ENCODE results near the gene ZNF740. TPM values are rescaled to one million over a fixed set of nuclear protein-coding genes. Genes with fewer than 3 reads are reported as not detected.

Gene ZNF740
- polyA plus RNA-seq, 1 donor (not counting 4 experiments of a cell fraction or from before 2014, with no cell fraction given): 11.8 TPM

DNA sequence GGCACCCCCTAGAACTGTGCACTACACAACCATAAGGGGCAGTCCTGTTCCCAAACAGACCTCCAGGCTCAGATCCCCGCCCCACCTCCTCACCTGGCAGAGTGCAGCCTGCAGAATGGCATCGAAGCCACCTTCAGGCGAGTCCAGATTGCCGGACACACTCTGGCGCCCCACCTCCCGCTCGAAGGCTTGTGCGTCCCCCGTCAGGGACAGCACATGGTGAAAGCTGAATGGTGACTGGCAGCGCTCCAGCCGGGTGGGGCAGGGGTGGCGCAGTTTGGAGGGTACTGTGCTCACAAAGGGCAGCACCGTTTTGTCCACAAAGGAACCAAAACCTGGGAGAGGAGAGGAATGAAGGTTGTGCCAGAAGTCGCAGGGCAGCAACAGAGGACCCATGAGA, 16.0 kb downstream of the ZNF740 start:
- Histone ChIP-seq H3K9me3 (ENCODE audit: control insufficient read depth, low read depth, low read length) (no peaks in the 10 kb centered on the region), H2AFZ (ENCODE audit: control insufficient read depth, low read length) (no peak overlapping the region), H3K27me3 (ENCODE audit: control insufficient read depth, extremely low read depth, insufficient read depth, low read length) (no peaks in the 10 kb centered on the region), H3K36me3 (ENCODE audit: control insufficient read depth in 2 of 2, extremely low read depth in 1 of 2, insufficient read depth in 2 of 2, low read length in 2 of 2) (no peaks in the 10 kb centered on the region), H3K4me3 (ENCODE audit: control insufficient read depth in 2 of 3, extremely low read depth in 1 of 3, insufficient read depth in 2 of 3, low read depth in 1 of 3, low read length in 3 of 3) (no peak overlapping the region), H3K27ac (ENCODE audit: control insufficient read depth, insufficient read depth, low read length) (no peak overlapping the region), H3K79me2 (ENCODE audit: control insufficient read depth, insufficient read depth, low read length) (no peaks in the 10 kb centered on the region), H3K9me1 (ENCODE audit: control insufficient read depth, extremely low read depth, insufficient read depth, low read length) (no peaks in the 10 kb centered on the region), H3K9ac (ENCODE audit: control insufficient read depth, extremely low read depth, insufficient read depth, low read length) (no peak overlapping the region), H3K4me1 (ENCODE audit: control insufficient read depth, extremely low read depth, insufficient read depth, low read length) (peaks cover 2% of the 10 kb centered on the region), H4K20me1 (ENCODE audit: control insufficient read depth, extremely low read depth, insufficient read depth, low read length) (no peaks in the 10 kb centered on the region), H3K4me2 (ENCODE audit: control insufficient read depth, extremely low read depth, insufficient read depth, low read depth, low read length) (no peak overlapping the region)
- DNase-seq (ENCODE audit: low read depth, low spot score) (no peak), FAIRE-seq (no peak)
- TF ChIP-seq, protein P1, sequence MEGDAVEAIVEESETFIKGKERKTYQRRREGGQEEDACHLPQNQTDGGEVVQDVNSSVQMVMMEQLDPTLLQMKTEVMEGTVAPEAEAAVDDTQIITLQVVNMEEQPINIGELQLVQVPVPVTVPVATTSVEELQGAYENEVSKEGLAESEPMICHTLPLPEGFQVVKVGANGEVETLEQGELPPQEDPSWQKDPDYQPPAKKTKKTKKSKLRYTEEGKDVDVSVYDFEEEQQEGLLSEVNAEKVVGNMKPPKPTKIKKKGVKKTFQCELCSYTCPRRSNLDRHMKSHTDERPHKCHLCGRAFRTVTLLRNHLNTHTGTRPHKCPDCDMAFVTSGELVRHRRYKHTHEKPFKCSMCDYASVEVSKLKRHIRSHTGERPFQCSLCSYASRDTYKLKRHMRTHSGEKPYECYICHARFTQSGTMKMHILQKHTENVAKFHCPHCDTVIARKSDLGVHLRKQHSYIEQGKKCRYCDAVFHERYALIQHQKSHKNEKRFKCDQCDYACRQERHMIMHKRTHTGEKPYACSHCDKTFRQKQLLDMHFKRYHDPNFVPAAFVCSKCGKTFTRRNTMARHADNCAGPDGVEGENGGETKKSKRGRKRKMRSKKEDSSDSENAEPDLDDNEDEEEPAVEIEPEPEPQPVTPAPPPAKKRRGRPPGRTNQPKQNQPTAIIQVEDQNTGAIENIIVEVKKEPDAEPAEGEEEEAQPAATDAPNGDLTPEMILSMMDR (optimal IDR thresholded peaks at IDR 0.05 in 1 of 3, IDR thresholded peaks at IDR 0.05 in 1 of 3, conservative IDR thresholded peaks at IDR 0.05 in 1 of 3; ENCODE audit: extremely low read depth in 1 of 3, insufficient read depth in 2 of 3, low read length in 3 of 3): no peak
- no peak for TF ChIP-seq EZH2 (IDR thresholded peaks at IDR 0.05; ENCODE audit: low read length)
- dilution Hi-C loops (cut with MboI; ENCODE audit: extremely low pct_ligation_motif_present, low sequenced_read_pairs): no loop called here

DNA sequence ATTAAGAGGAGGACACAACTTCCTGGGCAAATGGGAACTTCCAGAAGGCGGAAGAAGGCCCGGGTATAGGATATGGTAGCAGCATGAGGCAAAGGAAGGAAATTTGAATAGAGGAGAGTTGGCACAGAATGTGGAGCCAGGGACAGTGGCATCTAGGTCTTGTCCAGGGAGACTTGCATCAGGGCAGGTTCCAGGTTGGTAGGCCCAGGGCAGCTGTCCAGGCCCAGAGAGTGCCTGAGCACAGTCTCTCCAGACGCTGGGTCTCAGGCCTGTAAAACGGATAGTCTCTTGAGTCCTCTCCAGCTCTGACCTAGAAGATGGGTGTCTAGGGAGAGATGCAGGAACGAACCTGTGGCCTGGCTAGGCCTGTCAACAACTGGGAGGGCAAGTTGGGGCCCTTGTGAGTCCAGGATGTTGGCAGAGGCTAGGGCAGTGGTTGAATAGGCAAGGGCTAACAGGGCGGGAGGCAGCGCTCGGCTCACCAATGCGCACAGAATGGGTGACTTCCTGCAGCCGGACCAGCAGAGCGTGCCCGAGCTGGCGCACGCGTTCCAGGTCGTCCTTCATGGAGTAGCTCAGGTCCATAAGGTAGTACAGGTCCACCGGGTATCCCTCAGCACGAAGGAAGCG, 16.6 kb downstream of the ZNF740 start:
- Histone ChIP-seq H2AFZ (ENCODE audit: control insufficient read depth, low read length) (no peak overlapping the region), H3K9ac (ENCODE audit: control insufficient read depth, extremely low read depth, insufficient read depth, low read length) (no peak overlapping the region), H3K9me1 (ENCODE audit: control insufficient read depth, extremely low read depth, insufficient read depth, low read length) (no peaks in the 10 kb centered on the region), H3K4me1 (ENCODE audit: control insufficient read depth, extremely low read depth, insufficient read depth, low read length) (peaks cover 2% of the 10 kb centered on the region), H3K79me2 (ENCODE audit: control insufficient read depth, insufficient read depth, low read length) (no peaks in the 10 kb centered on the region), H4K20me1 (ENCODE audit: control insufficient read depth, extremely low read depth, insufficient read depth, low read length) (no peaks in the 10 kb centered on the region), H3K36me3 (ENCODE audit: control insufficient read depth in 2 of 2, extremely low read depth in 1 of 2, insufficient read depth in 2 of 2, low read length in 2 of 2) (no peaks in the 10 kb centered on the region), H3K4me2 (ENCODE audit: control insufficient read depth, extremely low read depth, insufficient read depth, low read depth, low read length) (no peak overlapping the region), H3K27ac (ENCODE audit: control insufficient read depth, insufficient read depth, low read length) (no peak overlapping the region), H3K27me3 (ENCODE audit: control insufficient read depth, extremely low read depth, insufficient read depth, low read length) (no peaks in the 10 kb centered on the region), H3K4me3 (ENCODE audit: control insufficient read depth in 2 of 3, extremely low read depth in 1 of 3, insufficient read depth in 2 of 3, low read depth in 1 of 3, low read length in 3 of 3) (no peak overlapping the region), H3K9me3 (ENCODE audit: control insufficient read depth, low read depth, low read length) (no peaks in the 10 kb centered on the region)
- FAIRE-seq: no peak
- TF ChIP-seq, protein P1 (optimal IDR thresholded peaks at IDR 0.05 in 1 of 3, IDR thresholded peaks at IDR 0.05 in 1 of 3, conservative IDR thresholded peaks at IDR 0.05 in 1 of 3; ENCODE audit: extremely low read depth in 1 of 3, insufficient read depth in 2 of 3, low read length in 3 of 3): no peak
- no peak for TF ChIP-seq EZH2 (IDR thresholded peaks at IDR 0.05; ENCODE audit: low read length)
- dilution Hi-C loops (cut with MboI; ENCODE audit: extremely low pct_ligation_motif_present, low sequenced_read_pairs): no loop called here
- no peak for DNase-seq (ENCODE audit: low read depth, low spot score)
